PFSK-1 (cell line): ENCODE data around the gene GUCA2A.

Source experiments
- FOXP2 ChIP-seq: optimal IDR thresholded peaks from 2 replicates; pipeline ENCODE3; 2011; ENCODE audit warnings: borderline replicate concordance, control low read depth, inconsistent platforms; ENCODE audit not compliant: insufficient read depth; ENCODE audit errors: extremely low read length, extremely low read depth
- POLR2AphosphoS5 ChIP-seq: IDR thresholded peaks from 2 replicates; pipeline ENCODE4 v1.6.1; 2012; ENCODE audit warnings: low read depth, mild to moderate bottlenecking, control low read depth, low read length, moderate library complexity
- REST ChIP-seq, 2 experiments: IDR thresholded peaks; 2 replicates each; pipeline versions ENCODE4 v1.6.1 to v1.8.0; 2011 to 2012; ENCODE audit warnings: low read depth in 2 of 2, low read length in 2 of 2, control low read depth in 1 of 2, inconsistent platforms in 1 of 2, mild to moderate bottlenecking in 1 of 2, moderate library complexity in 1 of 2; ENCODE audit not compliant: insufficient read depth in 1 of 2
- SIN3A ChIP-seq: IDR thresholded peaks from 2 replicates; pipeline ENCODE4 v1.6.1; 2012; ENCODE audit warnings: mild to moderate bottlenecking, low read length, moderate library complexity, borderline replicate concordance; ENCODE audit not compliant: insufficient read depth
- TAF1 ChIP-seq: IDR thresholded peaks from 2 replicates; pipeline ENCODE4 v1.6.1; 2012; ENCODE audit warnings: low read length, control low read depth, borderline replicate concordance; ENCODE audit not compliant: insufficient read depth

- TF ChIP-seq SIN3A (no peak), FOXP2 (no peak), POLR2AphosphoS5 (no peak), TAF1 (no peak), REST (IDR thresholded peaks at IDR 0.05; ENCODE audit: insufficient read depth in 1 of 2, low read depth in 2 of 2, low read length in 2 of 2) (no peak)
Observed at GRCh38 chr1:42171679-42172266, 7.2 kb upstream of the GUCA2A start.
